Measurements from ENCODE around the gene TARM1. TPM values are rescaled to one million over a fixed set of nuclear protein-coding genes. Genes with fewer than 3 reads are reported as not detected.

Gene TARM1
- total RNA-seq, 5 donors from 2014 or later (not counting 1 experiment from before 2014, with no cell fraction given): not detected

DNA sequence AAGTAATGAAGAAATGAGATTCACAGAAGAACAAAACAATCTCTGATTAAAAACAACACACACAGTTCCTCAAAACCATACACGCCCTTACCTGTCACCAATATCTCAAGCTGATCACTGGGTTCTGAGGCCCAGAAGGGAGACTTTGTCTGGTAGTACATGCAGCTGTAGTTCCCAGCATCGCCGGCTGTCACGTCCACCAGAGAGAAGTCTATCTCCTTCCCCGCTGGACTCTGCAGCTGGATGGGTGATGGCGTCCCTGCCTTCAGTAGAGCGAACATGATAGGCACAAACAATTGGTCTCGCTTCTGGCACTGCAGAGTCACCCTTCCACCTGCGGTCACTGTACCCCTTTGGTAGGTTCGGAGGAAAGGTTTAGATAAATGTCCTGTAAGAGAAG lies 7.3 kb downstream of the TARM1 start:
- peaks cover 0 to 14% of the 10 kb centered on the region in 2 experiments for H3K27me3 ChIP-seq (replicated peaks in 1 of 2; ENCODE audit: control insufficient read depth in 2 of 2, extremely low read depth in 1 of 2, insufficient read depth in 2 of 2, low read length in 1 of 2)
- WGBS (ENCODE audit: insufficient coverage): 96% methylated on average over 7 of the region's 10 CpGs
- no peaks in the 10 kb centered on the region for H3K36me3 Mint-ChIP-seq
- ChIA-PET POLR2A (no interaction called here), CTCF (no interaction called here)
- ATAC-seq (replicated peaks in 1 of 4) (no peak), DNase-seq (no peak)
- peaks cover 0 to 5% of the 10 kb centered on the region in 2 donors for H3K27me3 Mint-ChIP-seq
- no peaks in the 10 kb centered on the region for H3K9me3 ChIP-seq
- peaks cover 0 to 5% (median 0%) of the 10 kb centered on the region in 3 donors for H3K9me3 Mint-ChIP-seq
- H3K36me3 ChIP-seq (ENCODE audit: control insufficient read depth in 2 of 2, extremely low read depth in 1 of 2, insufficient read depth in 1 of 2, low read length in 1 of 2): no peaks in the 10 kb centered on the region
- no peak overlapping the region for H3K4me3 ChIP-seq (ENCODE audit: control insufficient read depth in 1 of 2, extremely low read depth in 1 of 2, low read length in 1 of 2)
- H3K4me3 Mint-ChIP-seq: no peak overlapping the region
- no peaks in the 10 kb centered on the region for H3K4me1 ChIP-seq (ENCODE audit: control insufficient read depth in 1 of 2, extremely low read depth in 1 of 2, insufficient read depth in 2 of 2, low read length in 2 of 2)
- H3K27ac Mint-ChIP-seq: peak overlapping the region in 1 of 2 donors; percentile 16
- no peak overlapping the region for H3K27ac ChIP-seq (ENCODE audit: low read length)
- H3K4me1 Mint-ChIP-seq: no peaks in the 10 kb centered on the region

DNA sequence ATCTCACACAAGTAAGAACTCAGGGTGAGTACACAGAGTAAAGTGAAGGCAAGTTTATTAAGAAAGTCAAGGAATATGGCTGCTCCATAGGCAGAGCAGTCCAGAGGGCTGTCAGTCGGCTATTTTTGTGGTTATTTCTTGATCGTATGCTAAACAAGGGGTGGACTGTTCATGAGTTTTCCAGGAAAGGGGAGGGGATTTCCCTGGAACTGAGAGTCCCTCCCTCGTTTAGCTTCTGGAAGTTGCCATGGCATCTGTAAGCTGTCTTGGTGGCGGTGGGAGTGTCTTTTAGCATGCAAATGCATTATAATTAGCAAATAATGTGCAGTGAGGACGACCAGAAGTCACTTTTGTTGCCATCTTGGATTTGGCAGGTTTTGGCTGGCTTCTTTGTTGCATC lies 11.7 kb downstream of the TARM1 start:
- H3K27me3 Mint-ChIP-seq: peaks cover 6 to 7% of the 10 kb centered on the region in 2 donors
- ChIA-PET CTCF (no interaction called here), POLR2A (interaction anchor here in 1 of 2 donors (0.6 kb wide), 1 partner anchor 25 kb away, joined by 4 read pairs; no protein-coding TSS in a partner anchor)
- H3K9me3 Mint-ChIP-seq: peaks cover 0 to 5% (median 0%) of the 10 kb centered on the region in 3 donors
- H3K36me3 Mint-ChIP-seq: no peaks in the 10 kb centered on the region
- H3K4me3 Mint-ChIP-seq: no peak overlapping the region
- H3K27me3 ChIP-seq (replicated peaks in 1 of 2; ENCODE audit: control insufficient read depth in 2 of 2, extremely low read depth in 1 of 2, insufficient read depth in 2 of 2, low read length in 1 of 2): peaks cover 0 to 13% of the 10 kb centered on the region in 2 experiments
- H3K4me3 ChIP-seq (ENCODE audit: control insufficient read depth in 1 of 2, extremely low read depth in 1 of 2, low read length in 1 of 2): no peak overlapping the region
- H3K4me1 ChIP-seq (ENCODE audit: control insufficient read depth in 1 of 2, extremely low read depth in 1 of 2, insufficient read depth in 2 of 2, low read length in 2 of 2): no peaks in the 10 kb centered on the region
- no peaks in the 10 kb centered on the region for H3K36me3 ChIP-seq (ENCODE audit: control insufficient read depth in 2 of 2, extremely low read depth in 1 of 2, insufficient read depth in 1 of 2, low read length in 1 of 2)
- no peak for DNase-seq
- ATAC-seq (replicated peaks in 1 of 4): no peak
- 58% methylated on average over 4 of the region's 5 CpGs for WGBS (ENCODE audit: insufficient coverage)
- H3K9me3 ChIP-seq: no peaks in the 10 kb centered on the region
- no peak overlapping the region for H3K27ac ChIP-seq (ENCODE audit: low read length)
- H3K4me1 Mint-ChIP-seq: no peaks in the 10 kb centered on the region
- no peak overlapping the region for H3K27ac Mint-ChIP-seq

DNA sequence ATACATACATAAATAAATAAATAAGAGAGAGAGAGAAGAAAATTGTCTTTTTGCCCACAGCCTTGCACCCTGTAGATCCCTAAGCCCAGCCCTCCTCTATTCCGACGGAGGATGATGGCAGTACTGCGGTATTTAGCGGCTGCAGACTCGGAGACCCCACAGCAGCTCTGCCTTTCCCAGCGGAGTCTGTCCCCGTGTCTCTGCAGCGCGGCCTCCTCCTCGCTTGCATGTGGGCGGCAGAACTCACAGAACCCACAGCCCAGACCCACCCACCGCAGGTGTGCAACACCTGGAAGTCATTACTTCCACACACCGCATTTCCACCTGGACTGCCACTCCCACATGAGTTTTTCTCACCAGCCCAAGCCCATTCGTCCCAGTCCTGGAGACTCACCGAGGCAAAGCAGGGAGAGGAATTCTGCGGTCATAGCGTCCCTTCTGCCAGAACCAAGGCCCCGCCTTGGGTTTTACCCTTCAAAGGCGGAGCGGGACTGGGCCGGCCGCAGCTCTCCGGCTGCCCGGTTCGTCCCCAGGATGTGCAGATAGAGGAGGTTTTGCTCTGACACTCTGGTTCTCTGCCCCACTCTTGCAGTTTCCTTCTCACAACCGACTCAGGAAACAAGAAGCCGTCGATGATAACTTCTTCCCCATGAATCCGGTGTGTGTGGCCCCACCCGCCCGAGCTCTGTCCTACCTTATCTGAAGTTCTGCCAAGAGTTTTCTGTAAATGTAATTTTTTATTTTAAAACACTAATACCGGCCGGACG lies 17.6 kb downstream of the TARM1 start, which contains the start of gene VSTM1:
VSTM1 (minus strand) TSS at position 548 of the 767 bp plus-strand sequence; CDS start at position 428, 120 bp downstream.
- POLR2A ChIA-PET: no interaction called here
- Histone ChIP-seq H3K36me3 (ENCODE audit: control insufficient read depth in 2 of 2, extremely low read depth in 1 of 2, insufficient read depth in 1 of 2, low read length in 1 of 2) (no peaks in the 10 kb centered on the region), H3K27ac (ENCODE audit: low read length) (no peak within 1 kb of the TSS), H3K4me3 (ENCODE audit: control insufficient read depth in 1 of 2, extremely low read depth in 1 of 2, low read length in 1 of 2) (no peak within 1 kb of the TSS), H3K9me3 (no peaks in the 10 kb centered on the region), H3K27me3 (replicated peaks in 1 of 2; ENCODE audit: control insufficient read depth in 2 of 2, extremely low read depth in 1 of 2, insufficient read depth in 2 of 2, low read length in 1 of 2) (peaks cover 0 to 43% of the 10 kb centered on the region in 2 experiments), H3K4me1 (ENCODE audit: control insufficient read depth in 1 of 2, extremely low read depth in 1 of 2, insufficient read depth in 2 of 2, low read length in 2 of 2) (no peaks in the 10 kb centered on the region)
- Mint-ChIP-seq H3K27me3 (peaks cover 21 to 35% of the 10 kb centered on the region in 2 donors), H3K36me3 (no peaks in the 10 kb centered on the region), H3K4me3 (no peak within 1 kb of the TSS), H3K4me1 (no peaks in the 10 kb centered on the region), H3K9me3 (no peaks in the 10 kb centered on the region), H3K27ac (no peak within 1 kb of the TSS)
- ATAC-seq (replicated peaks in 1 of 4): no peak
- CTCF ChIA-PET: no interaction called here
- DNase-seq: no peak
- 75% methylated on average over 18 of the region's 34 CpGs for WGBS (ENCODE audit: insufficient coverage)

DNA sequence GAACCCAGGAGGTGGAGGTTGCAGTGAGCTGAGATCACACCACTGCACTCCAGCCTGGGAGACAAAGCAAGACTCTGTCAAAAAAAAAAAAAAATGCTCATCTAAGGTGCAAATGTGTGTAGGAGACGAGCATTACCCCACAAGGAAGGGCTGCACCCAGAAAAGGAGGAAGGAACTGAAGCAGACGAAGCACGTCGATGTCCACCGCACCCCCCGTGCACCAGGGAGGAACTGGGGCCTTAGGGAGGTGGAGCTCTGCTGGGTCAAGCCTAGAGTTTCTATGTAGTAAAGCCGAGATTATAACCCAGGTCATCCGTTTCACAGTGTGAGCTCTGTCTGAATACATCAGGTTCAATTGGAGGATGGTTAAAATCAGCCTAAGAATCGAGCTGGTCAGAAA lies 18.5 kb downstream of the TARM1 start:
- H3K4me3 Mint-ChIP-seq: no peak overlapping the region
- Histone ChIP-seq H3K27ac (ENCODE audit: low read length) (no peak overlapping the region), H3K27me3 (replicated peaks in 1 of 2; ENCODE audit: control insufficient read depth in 2 of 2, extremely low read depth in 1 of 2, insufficient read depth in 2 of 2, low read length in 1 of 2) (peaks cover 0 to 45% of the 10 kb centered on the region in 2 experiments), H3K4me1 (ENCODE audit: control insufficient read depth in 1 of 2, extremely low read depth in 1 of 2, insufficient read depth in 2 of 2, low read length in 2 of 2) (no peaks in the 10 kb centered on the region), H3K9me3 (no peaks in the 10 kb centered on the region), H3K4me3 (ENCODE audit: control insufficient read depth in 1 of 2, extremely low read depth in 1 of 2, low read length in 1 of 2) (no peak overlapping the region), H3K36me3 (ENCODE audit: control insufficient read depth in 2 of 2, extremely low read depth in 1 of 2, insufficient read depth in 1 of 2, low read length in 1 of 2) (no peaks in the 10 kb centered on the region)
- no peaks in the 10 kb centered on the region for H3K36me3 Mint-ChIP-seq
- ChIA-PET CTCF (interaction anchor here in 1 of 2 donors (0.7 kb wide), 1 partner anchor 20 kb away, joined by 3 read pairs; no protein-coding TSS in a partner anchor), POLR2A (no interaction called here)
- H3K27me3 Mint-ChIP-seq: peaks cover 21 to 35% of the 10 kb centered on the region in 2 donors
- no peak overlapping the region for H3K27ac Mint-ChIP-seq
- 23% methylated on average over 8 of the region's 9 CpGs for WGBS (ENCODE audit: insufficient coverage)
- H3K9me3 Mint-ChIP-seq: no peaks in the 10 kb centered on the region
- no peak for ATAC-seq (replicated peaks in 1 of 4)
- no peaks in the 10 kb centered on the region for H3K4me1 Mint-ChIP-seq
- DNase-seq: peak in 1 of 35 experiments; percentile 22

DNA sequence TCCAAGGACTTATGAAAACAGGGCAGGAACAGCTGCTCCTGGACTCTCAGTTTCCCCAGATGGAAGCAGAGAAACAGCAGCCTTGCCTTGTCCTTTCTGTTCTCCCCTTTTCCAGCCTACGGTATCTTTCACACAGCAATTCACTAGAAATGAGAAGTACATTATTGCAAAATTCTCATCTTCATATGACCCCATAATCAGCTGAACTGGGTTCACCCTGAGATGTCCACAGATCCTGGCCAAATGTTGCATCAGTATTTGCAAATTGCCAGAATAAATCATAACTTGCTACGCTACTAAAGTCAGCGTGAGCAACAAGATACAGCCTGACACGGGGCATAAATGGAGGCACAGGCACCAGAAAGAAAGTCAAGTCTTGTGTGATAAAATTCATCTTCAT lies 33.5 kb downstream of the TARM1 start:
- H3K4me1 ChIP-seq (ENCODE audit: control insufficient read depth in 1 of 2, extremely low read depth in 1 of 2, insufficient read depth in 2 of 2, low read length in 2 of 2): no peaks in the 10 kb centered on the region
- H3K27me3 ChIP-seq (replicated peaks in 1 of 2; ENCODE audit: control insufficient read depth in 2 of 2, extremely low read depth in 1 of 2, insufficient read depth in 2 of 2, low read length in 1 of 2): peaks cover 0 to 29% of the 10 kb centered on the region in 2 experiments
- Mint-ChIP-seq H3K9me3 (peaks cover 0 to 2% (median 0%) of the 10 kb centered on the region in 3 donors), H3K4me1 (no peaks in the 10 kb centered on the region), H3K4me3 (no peak overlapping the region), H3K36me3 (no peaks in the 10 kb centered on the region), H3K27ac (no peak overlapping the region), H3K27me3 (peaks cover 29 to 31% of the 10 kb centered on the region in 2 donors)
- no peak for ATAC-seq (replicated peaks in 1 of 4)
- H3K4me3 ChIP-seq (ENCODE audit: control insufficient read depth in 1 of 2, extremely low read depth in 1 of 2, low read length in 1 of 2): no peak overlapping the region
- ChIA-PET POLR2A (no interaction called here), CTCF (no interaction called here)
- no peaks in the 10 kb centered on the region for H3K36me3 ChIP-seq (ENCODE audit: control insufficient read depth in 2 of 2, extremely low read depth in 1 of 2, insufficient read depth in 1 of 2, low read length in 1 of 2)
- no peaks in the 10 kb centered on the region for H3K9me3 ChIP-seq
- no peak for DNase-seq
- no peak overlapping the region for H3K27ac ChIP-seq (ENCODE audit: low read length)
- WGBS (ENCODE audit: insufficient coverage): 94% methylated on average over 3 of the region's 4 CpGs

DNA sequence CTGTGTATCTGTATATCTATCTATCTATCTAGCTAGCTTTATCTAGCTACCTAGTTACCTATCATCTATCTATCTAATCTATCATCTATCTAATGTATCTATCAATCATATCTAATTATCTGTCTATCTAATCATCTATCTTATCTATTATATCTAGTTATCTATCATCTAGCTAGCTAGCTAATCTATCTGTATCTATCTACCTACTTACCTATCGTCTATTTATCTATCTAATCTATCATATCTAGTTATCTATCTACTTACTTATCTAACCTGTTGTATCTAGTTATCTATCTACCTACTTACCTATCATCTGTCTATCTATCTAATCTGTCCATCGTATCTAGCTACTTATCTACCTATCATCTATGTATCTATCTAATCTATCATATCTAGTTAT lies 35.4 kb downstream of the TARM1 start:
- ChIA-PET CTCF (no interaction called here), POLR2A (no interaction called here)
- no peaks in the 10 kb centered on the region for H3K9me3 ChIP-seq
- no peaks in the 10 kb centered on the region for H3K36me3 ChIP-seq (ENCODE audit: control insufficient read depth in 2 of 2, extremely low read depth in 1 of 2, insufficient read depth in 1 of 2, low read length in 1 of 2)
- H3K27ac Mint-ChIP-seq: no peak overlapping the region
- H3K4me1 ChIP-seq (ENCODE audit: control insufficient read depth in 1 of 2, extremely low read depth in 1 of 2, insufficient read depth in 2 of 2, low read length in 2 of 2): no peaks in the 10 kb centered on the region
- DNase-seq (no peak), ATAC-seq (replicated peaks in 1 of 4) (no peak)
- peaks cover 0 to 2% (median 0%) of the 10 kb centered on the region in 3 donors for H3K9me3 Mint-ChIP-seq
- peaks cover 0 to 39% of the 10 kb centered on the region in 2 experiments for H3K27me3 ChIP-seq (replicated peaks in 1 of 2; ENCODE audit: control insufficient read depth in 2 of 2, extremely low read depth in 1 of 2, insufficient read depth in 2 of 2, low read length in 1 of 2)
- H3K36me3 Mint-ChIP-seq: no peaks in the 10 kb centered on the region
- no peak overlapping the region for H3K27ac ChIP-seq (ENCODE audit: low read length)
- no peak overlapping the region for H3K4me3 Mint-ChIP-seq
- WGBS (ENCODE audit: insufficient coverage): no CpG with 5 or more reads among the region's 2 CpGs
- no peak overlapping the region for H3K4me3 ChIP-seq (ENCODE audit: control insufficient read depth in 1 of 2, extremely low read depth in 1 of 2, low read length in 1 of 2)
- H3K4me1 Mint-ChIP-seq: no peaks in the 10 kb centered on the region
- peaks cover 31 to 40% of the 10 kb centered on the region in 2 donors for H3K27me3 Mint-ChIP-seq

Data from T-cell (primary cell).